ENCODE measurements around the gene BAIAP2L2.

GRCh38 chr22:38046070-38046748 lies 64.3 kb downstream of the BAIAP2L2 start:
- TF ChIP-seq POLR2AphosphoS5 (IDR thresholded peaks at IDR 0.05; ENCODE audit: insufficient read depth, low read depth, low read length), result no peak
- TF ChIP-seq MYC (IDR thresholded peaks at IDR 0.05; ENCODE audit: low read depth, low read length), result no peak
- no peak for TF ChIP-seq POLR2A (IDR thresholded peaks at IDR 0.05; ENCODE audit: low read depth, low read length)
- TF ChIP-seq CTCF (IDR thresholded peaks at IDR 0.05; ENCODE audit: extremely low read depth in 1 of 2, insufficient read depth in 1 of 2, low read depth in 1 of 2, low read length in 2 of 2), result no peak
- no peak for TF ChIP-seq JUN (IDR thresholded peaks at IDR 0.05; ENCODE audit: borderline replicate concordance, insufficient read depth, insufficient read length, low read depth)
- no peak for TF ChIP-seq EZH2 (IDR thresholded peaks at IDR 0.05; ENCODE audit: borderline replicate concordance, low read depth, low read length, severe bottlenecking)
- TF ChIP-seq MAX (IDR thresholded peaks at IDR 0.05; ENCODE audit: insufficient read depth, insufficient read length), result no peak
- TF ChIP-seq FOS (IDR thresholded peaks at IDR 0.05; ENCODE audit: borderline replicate concordance, insufficient read depth, low read length), result no peak
- no peak for TF ChIP-seq GATA2 (IDR thresholded peaks at IDR 0.05; ENCODE audit: insufficient read depth, insufficient read length, low read depth, low read length)
